ENCODE results near the gene YTHDF1.

DNA sequence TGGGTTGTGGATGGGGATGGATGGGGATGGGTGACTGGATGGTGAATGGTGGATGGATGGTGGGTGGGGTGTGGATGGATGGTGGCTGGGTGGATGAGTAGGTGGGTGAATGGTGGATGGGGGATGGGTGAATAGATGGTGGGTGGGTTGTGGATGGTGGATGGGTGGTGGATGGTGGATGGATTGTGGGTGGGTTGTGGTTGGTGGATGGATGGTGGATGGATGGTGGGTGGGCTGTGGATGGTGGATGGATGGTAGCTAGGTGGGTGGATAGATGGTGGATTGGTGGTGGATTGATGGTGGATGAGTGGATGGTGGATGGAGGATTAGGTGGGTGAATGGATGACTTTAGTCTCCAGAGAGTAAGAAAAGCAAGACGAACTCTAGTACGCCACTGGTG, 57.6 kb downstream of the YTHDF1 start:
- TF ChIP-seq, protein P1, sequence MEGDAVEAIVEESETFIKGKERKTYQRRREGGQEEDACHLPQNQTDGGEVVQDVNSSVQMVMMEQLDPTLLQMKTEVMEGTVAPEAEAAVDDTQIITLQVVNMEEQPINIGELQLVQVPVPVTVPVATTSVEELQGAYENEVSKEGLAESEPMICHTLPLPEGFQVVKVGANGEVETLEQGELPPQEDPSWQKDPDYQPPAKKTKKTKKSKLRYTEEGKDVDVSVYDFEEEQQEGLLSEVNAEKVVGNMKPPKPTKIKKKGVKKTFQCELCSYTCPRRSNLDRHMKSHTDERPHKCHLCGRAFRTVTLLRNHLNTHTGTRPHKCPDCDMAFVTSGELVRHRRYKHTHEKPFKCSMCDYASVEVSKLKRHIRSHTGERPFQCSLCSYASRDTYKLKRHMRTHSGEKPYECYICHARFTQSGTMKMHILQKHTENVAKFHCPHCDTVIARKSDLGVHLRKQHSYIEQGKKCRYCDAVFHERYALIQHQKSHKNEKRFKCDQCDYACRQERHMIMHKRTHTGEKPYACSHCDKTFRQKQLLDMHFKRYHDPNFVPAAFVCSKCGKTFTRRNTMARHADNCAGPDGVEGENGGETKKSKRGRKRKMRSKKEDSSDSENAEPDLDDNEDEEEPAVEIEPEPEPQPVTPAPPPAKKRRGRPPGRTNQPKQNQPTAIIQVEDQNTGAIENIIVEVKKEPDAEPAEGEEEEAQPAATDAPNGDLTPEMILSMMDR (IDR thresholded peaks at IDR 0.05) = no peak
- TF ChIP-seq RCOR1 (IDR thresholded peaks at IDR 0.05; ENCODE audit: low read depth, low read length) = no peak
- TF ChIP-seq, protein P2, sequence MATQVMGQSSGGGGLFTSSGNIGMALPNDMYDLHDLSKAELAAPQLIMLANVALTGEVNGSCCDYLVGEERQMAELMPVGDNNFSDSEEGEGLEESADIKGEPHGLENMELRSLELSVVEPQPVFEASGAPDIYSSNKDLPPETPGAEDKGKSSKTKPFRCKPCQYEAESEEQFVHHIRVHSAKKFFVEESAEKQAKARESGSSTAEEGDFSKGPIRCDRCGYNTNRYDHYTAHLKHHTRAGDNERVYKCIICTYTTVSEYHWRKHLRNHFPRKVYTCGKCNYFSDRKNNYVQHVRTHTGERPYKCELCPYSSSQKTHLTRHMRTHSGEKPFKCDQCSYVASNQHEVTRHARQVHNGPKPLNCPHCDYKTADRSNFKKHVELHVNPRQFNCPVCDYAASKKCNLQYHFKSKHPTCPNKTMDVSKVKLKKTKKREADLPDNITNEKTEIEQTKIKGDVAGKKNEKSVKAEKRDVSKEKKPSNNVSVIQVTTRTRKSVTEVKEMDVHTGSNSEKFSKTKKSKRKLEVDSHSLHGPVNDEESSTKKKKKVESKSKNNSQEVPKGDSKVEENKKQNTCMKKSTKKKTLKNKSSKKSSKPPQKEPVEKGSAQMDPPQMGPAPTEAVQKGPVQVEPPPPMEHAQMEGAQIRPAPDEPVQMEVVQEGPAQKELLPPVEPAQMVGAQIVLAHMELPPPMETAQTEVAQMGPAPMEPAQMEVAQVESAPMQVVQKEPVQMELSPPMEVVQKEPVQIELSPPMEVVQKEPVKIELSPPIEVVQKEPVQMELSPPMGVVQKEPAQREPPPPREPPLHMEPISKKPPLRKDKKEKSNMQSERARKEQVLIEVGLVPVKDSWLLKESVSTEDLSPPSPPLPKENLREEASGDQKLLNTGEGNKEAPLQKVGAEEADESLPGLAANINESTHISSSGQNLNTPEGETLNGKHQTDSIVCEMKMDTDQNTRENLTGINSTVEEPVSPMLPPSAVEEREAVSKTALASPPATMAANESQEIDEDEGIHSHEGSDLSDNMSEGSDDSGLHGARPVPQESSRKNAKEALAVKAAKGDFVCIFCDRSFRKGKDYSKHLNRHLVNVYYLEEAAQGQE (IDR thresholded peaks at IDR 0.05) = no peak
- TF ChIP-seq, protein P3, sequence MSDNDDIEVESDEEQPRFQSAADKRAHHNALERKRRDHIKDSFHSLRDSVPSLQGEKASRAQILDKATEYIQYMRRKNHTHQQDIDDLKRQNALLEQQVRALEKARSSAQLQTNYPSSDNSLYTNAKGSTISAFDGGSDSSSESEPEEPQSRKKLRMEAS (IDR thresholded peaks at IDR 0.05) = no peak
- TF ChIP-seq RAD21 (conservative IDR thresholded peaks at IDR 0.05 in 1 of 2, IDR thresholded peaks at IDR 0.05 in 1 of 2) = no peak
